HG02798 (cell line): ENCODE results near the gene SLC2A4RG.
"Not testable (repeated sequence)": the region's sequence is repeated elsewhere in the genome, so short reads cannot be mapped to it uniquely, and the experiment has no call there.

Source experiments
- ATAC-seq: cut with Tn5 transposase; IDR thresholded peaks from one replicate; pipeline ENCODE4 v1.9.1; 2021; ENCODE audit warnings: mild to moderate bottlenecking; ENCODE audit not compliant: unreplicated experiment, poor library complexity

SLC2A4RG gene

GRCh38 chr20:63711085-63711645, 28.4 kb upstream of the SLC2A4RG start:
- ATAC-seq, result no peak

GRCh38 chr20:63712191-63712590, 27.4 kb upstream of the SLC2A4RG start:
- no peak for ATAC-seq

- ATAC-seq, result no peak
Observed at GRCh38 chr20:63714858-63715257, 24.7 kb upstream of the SLC2A4RG start.

GRCh38 chr20:63718996-63719395, 20.6 kb upstream of the SLC2A4RG start:
- ATAC-seq, result no peak

GRCh38 chr20:63722967-63723622, 16.5 kb upstream of the SLC2A4RG start:
- not testable (repeated sequence) for ATAC-seq

GRCh38 chr20:63730189-63730733, 9.3 kb upstream of the SLC2A4RG start:
- not testable (repeated sequence) for ATAC-seq

- no peak for ATAC-seq
Observed at GRCh38 chr20:63731410-63731809, 8.2 kb upstream of the SLC2A4RG start.

- no peak for ATAC-seq
Observed at GRCh38 chr20:63732118-63733095, 7.2 kb upstream of the SLC2A4RG start.

GRCh38 chr20:63733117-63733516, 6.5 kb upstream of the SLC2A4RG start:
- ATAC-seq, result no peak

GRCh38 chr20:63733579-63734081, 5.9 kb upstream of the SLC2A4RG start:
- ATAC-seq, result no peak

- no peak for ATAC-seq
Observed at GRCh38 chr20:63734111-63734945, 5.2 kb upstream of the SLC2A4RG start.

- ATAC-seq, result no peak
Observed at GRCh38 chr20:63734946-63735858, 4.4 kb upstream of the SLC2A4RG start.

GRCh38 chr20:63735859-63736718, 3.5 kb upstream of the SLC2A4RG start, which contains the start of gene LIME1:
LIME1 (plus strand) TSS chr20:63736664; CDS start chr20:63737550, 886 bp downstream.
- ATAC-seq, result no peak

GRCh38 chr20:63736893-63737694, 2.5 kb upstream of the SLC2A4RG start:
- no peak for ATAC-seq

- no peak for ATAC-seq
Observed at GRCh38 chr20:63737695-63737944, 2.0 kb upstream of the SLC2A4RG start.

- ATAC-seq, result no peak
Observed at GRCh38 chr20:63737945-63738686, 1.5 kb upstream of the SLC2A4RG start.
